H9 (cell line): ENCODE data around the gene DIRAS3. TPM values are rescaled to one million over a fixed set of nuclear protein-coding genes. Genes with fewer than 3 reads are reported as not detected.

ENCODE experiments used
- DNase-seq: peaks from one replicate; pipeline ENCODE4 v3.0.0-alpha.2; 2017
- H2AFZ ChIP-seq: one replicate; pipeline ENCODE4 v1.6.1; 2013; ENCODE audit warnings: mild to moderate bottlenecking, low read length, control low read depth, moderate library complexity
- H2AK5ac ChIP-seq: 2 replicates; pipeline ENCODE4 v1.6.1; 2013; ENCODE audit warnings: low read length, control low read depth, mixed read lengths; ENCODE audit not compliant: insufficient read length
- H2BK120ac ChIP-seq: one replicate; pipeline ENCODE4 v1.6.1; 2013; ENCODE audit warnings: low read depth, mild to moderate bottlenecking, low read length, control low read depth, inconsistent platforms; ENCODE audit not compliant: poor library complexity, severe bottlenecking
- H2BK12ac ChIP-seq: 2 replicates; pipeline ENCODE4 v1.6.1; 2013; ENCODE audit warnings: low read length, control low read depth, mixed read lengths, low read depth; ENCODE audit not compliant: insufficient read length
- H2BK15ac ChIP-seq: 2 replicates; pipeline ENCODE4 v1.6.1; 2013; ENCODE audit warnings: low read depth, low read length, control low read depth
- H2BK20ac ChIP-seq: one replicate; pipeline ENCODE4 v1.6.1; 2013; ENCODE audit warnings: low read depth, mild to moderate bottlenecking, low read length, control low read depth, inconsistent platforms; ENCODE audit not compliant: poor library complexity, severe bottlenecking
- H2BK5ac ChIP-seq: 2 replicates; pipeline ENCODE4 v1.6.1; 2013; ENCODE audit warnings: low read length, control low read depth, mixed read lengths; ENCODE audit not compliant: insufficient read length
- H3K14ac ChIP-seq: 2 replicates; pipeline ENCODE4 v1.6.1; 2013; ENCODE audit warnings: low read length, control low read depth; ENCODE audit not compliant: insufficient read depth
- H3K18ac ChIP-seq: 2 replicates; pipeline ENCODE4 v1.6.1; 2013; ENCODE audit warnings: low read depth, mild to moderate bottlenecking, mixed read lengths, low read length, control low read depth; ENCODE audit not compliant: insufficient read length
- H3K23ac ChIP-seq: 2 replicates; pipeline ENCODE4 v1.6.1; 2013; ENCODE audit warnings: low read length, control low read depth, mixed read lengths, low read depth; ENCODE audit not compliant: insufficient read length
- H3K23me2 ChIP-seq: 2 replicates; pipeline ENCODE4 v1.6.1; 2013; ENCODE audit warnings: low read depth, mild to moderate bottlenecking, mixed read lengths, low read length, control low read depth; ENCODE audit not compliant: insufficient read length, poor library complexity, severe bottlenecking
- H3K27ac ChIP-seq: 2 replicates; pipeline ENCODE4 v1.5.1; 2013; ENCODE audit warnings: low read length, control low read depth, mixed read lengths, low read depth; ENCODE audit not compliant: insufficient read length
- H3K27me3 ChIP-seq: 2 replicates; pipeline ENCODE4 v1.6.1; 2013; ENCODE audit warnings: low read length, control low read depth, inconsistent platforms; ENCODE audit not compliant: insufficient read depth
- H3K4ac ChIP-seq: 2 replicates; pipeline ENCODE4 v1.6.1; 2013; ENCODE audit warnings: low read depth, mild to moderate bottlenecking, control low read depth, inconsistent platforms, low read length, moderate library complexity
- H3K4me1 ChIP-seq: 2 replicates; pipeline ENCODE4 v1.6.1; 2013; ENCODE audit warnings: low read length, control low read depth, inconsistent platforms; ENCODE audit not compliant: insufficient read depth
- H3K4me2 ChIP-seq: 2 replicates; pipeline ENCODE4 v1.6.1; 2013; ENCODE audit warnings: low read length, control low read depth, mixed read lengths; ENCODE audit not compliant: insufficient read length, insufficient read depth
- H3K56ac ChIP-seq: 2 replicates; pipeline ENCODE4 v1.6.1; 2013; ENCODE audit warnings: low read depth, mild to moderate bottlenecking, mixed read lengths, low read length, control low read depth; ENCODE audit not compliant: insufficient read length
- H3K79me1 ChIP-seq: 2 replicates; pipeline ENCODE4 v1.6.1; 2013; ENCODE audit warnings: low read depth, mild to moderate bottlenecking, moderate library complexity, low read length, control low read depth, inconsistent platforms; ENCODE audit not compliant: insufficient read depth, poor library complexity, severe bottlenecking
- H3K79me2 ChIP-seq: 2 replicates; pipeline ENCODE4 v1.6.1; 2013; ENCODE audit warnings: low read length, control low read depth, inconsistent platforms; ENCODE audit not compliant: insufficient read depth
- H3K9ac ChIP-seq: 2 replicates; pipeline ENCODE4 v1.6.1; 2013; ENCODE audit warnings: low read length, control low read depth, mixed read lengths; ENCODE audit not compliant: insufficient read length; ENCODE audit errors: extremely low read depth
- H3K9me3 ChIP-seq: one replicate; pipeline ENCODE4 v1.6.1; 2013; ENCODE audit warnings: low read depth, low read length, inconsistent platforms; ENCODE audit not compliant: control insufficient read depth
- H3T11ph ChIP-seq: one replicate; pipeline ENCODE4 v1.6.1; 2013; ENCODE audit warnings: mild to moderate bottlenecking, low read length, control low read depth, inconsistent platforms
- H4K20me1 ChIP-seq: one replicate; pipeline ENCODE4 v1.6.1; 2013; ENCODE audit not compliant: control insufficient read depth, insufficient read length, insufficient read depth
- H4K5ac ChIP-seq: 2 replicates; pipeline ENCODE4 v1.6.1; 2013; ENCODE audit warnings: low read depth, mild to moderate bottlenecking, mixed read lengths, low read length, control low read depth; ENCODE audit not compliant: insufficient read length
- H4K8ac ChIP-seq: replicated peaks from 2 replicates; pipeline ENCODE4 v1.6.1; 2013; ENCODE audit warnings: low read length, control low read depth, mixed read lengths, low read depth; ENCODE audit not compliant: insufficient read length
- H4K91ac ChIP-seq: 2 replicates; pipeline ENCODE4 v1.6.1; 2013; ENCODE audit warnings: low read depth, mild to moderate bottlenecking, moderate library complexity, mixed read lengths, low read length, control low read depth; ENCODE audit not compliant: insufficient read length
- H3K27ac Mint-ChIP-seq, 3 experiments: 2 replicates in 2 of 3; 3 replicates in 1 of 3; pipeline ENCODE4 v1.8.0; 2020 to 2021; ENCODE audit warnings: mixed read lengths in 3 of 3, mild to moderate bottlenecking in 1 of 3, moderate library complexity in 1 of 3
- H3K27me3 Mint-ChIP-seq: 2 replicates; pipeline ENCODE4 v1.8.0; 2021; ENCODE audit warnings: low read depth, mild to moderate bottlenecking, moderate library complexity, mixed read lengths
- H3K36me3 Mint-ChIP-seq, 3 experiments: 2 replicates in 2 of 3; 3 replicates in 1 of 3; pipeline ENCODE4 v1.8.0; 2020 to 2021; ENCODE audit warnings: low read depth in 3 of 3, mixed read lengths in 3 of 3; ENCODE audit not compliant: insufficient read depth in 1 of 3
- H3K4me1 Mint-ChIP-seq, 2 experiments: 2 replicates each; pipeline ENCODE4 v1.8.0; 2020; ENCODE audit warnings: mixed read lengths in 2 of 2
- H3K4me3 Mint-ChIP-seq, 2 experiments: 2 replicates in 1 of 2; 3 replicates in 1 of 2; pipeline ENCODE4 v1.8.0; 2020 to 2021; ENCODE audit warnings: mild to moderate bottlenecking in 2 of 2, mixed read lengths in 2 of 2, moderate library complexity in 1 of 2
- H3K9me3 Mint-ChIP-seq, 2 experiments: 2 replicates in 1 of 2; 3 replicates in 1 of 2; pipeline ENCODE4 v1.8.0; 2020; ENCODE audit warnings: mild to moderate bottlenecking in 2 of 2, mixed read lengths in 2 of 2, moderate library complexity in 1 of 2
- CTCF ChIP-seq: fragments of 200-600 bp; sonication (generic); conservative IDR thresholded peaks from 3 replicates; pipeline ENCODE4 v1.8.0; 2021; ENCODE audit warnings: antibody characterized with exemption, mild to moderate bottlenecking
- WGBS: extraction: QIAGEN DNeasy Blood & Tissue Kit; methylation state at CpG from one replicate; pipeline ENCODE4 v1.1.7; 2013; ENCODE audit warnings: missing lambda C conversion rate, low lambda C conversion rate, mixed read lengths; ENCODE audit not compliant: insufficient read length; ENCODE audit errors: extremely low coverage; 5-methylcytosine and 5-hydroxymethylcytosine counted together
- total RNA-seq: library from RNA; stranded (reverse); gene quantifications from 2 replicates; pipeline ENCODE4 v1.2.1, GENCODE V29; 2021

DIRAS3 gene
- total RNA-seq, 1 experiment from 2014 or later: not detected

GRCh38 chr1:68085752-68086151 is 35.3 kb upstream of the DIRAS3 start:
- no peak for DNase-seq
- no peak overlapping the region for H2BK20ac ChIP-seq
- no peaks in the 10 kb centered on the region for H4K20me1 ChIP-seq
- H3K4me1 ChIP-seq: no peaks in the 10 kb centered on the region
- no peaks in the 10 kb centered on the region for H3K79me2 ChIP-seq
- H4K91ac ChIP-seq: no peak overlapping the region
- Mint-ChIP-seq H3K4me3 (no peak overlapping the region), H3K27ac (no peak overlapping the region), H3K36me3 (no peaks in the 10 kb centered on the region), H3K4me1 (peaks cover 3% of the 10 kb centered on the region in 2 experiments), H3K9me3 (no peaks in the 10 kb centered on the region), H3K27me3 (peaks cover 5% of the 10 kb centered on the region; the same call in 1 of the 2 replicates)
- no peaks in the 10 kb centered on the region for H3K23me2 ChIP-seq
- no peak overlapping the region for H3K4me2 ChIP-seq
- no peaks in the 10 kb centered on the region for H3K79me1 ChIP-seq
- no peak overlapping the region for H3K27ac ChIP-seq
- H3K9me3 ChIP-seq: no peaks in the 10 kb centered on the region
- H3K27me3 ChIP-seq: no peaks in the 10 kb centered on the region
- H3K23ac ChIP-seq: no peak overlapping the region
- TF ChIP-seq CTCF: no peak
- H2AFZ ChIP-seq: no peak overlapping the region
- no peak overlapping the region for H3K18ac ChIP-seq
- no peak overlapping the region for H3K14ac ChIP-seq
- no peak overlapping the region for H3K4ac ChIP-seq
- H2BK5ac ChIP-seq: no peak overlapping the region
- H2BK15ac ChIP-seq: no peak overlapping the region
- no peak overlapping the region for H2BK12ac ChIP-seq
- no peak overlapping the region for H4K8ac ChIP-seq
- H2AK5ac ChIP-seq: no peak overlapping the region
- WGBS: no CpG with 5 or more reads among the region's 1 CpG
- H3K56ac ChIP-seq: no peak overlapping the region
- H4K5ac ChIP-seq: no peak overlapping the region
- H3K9ac ChIP-seq: no peak overlapping the region
- H3T11ph ChIP-seq: no peak overlapping the region
- H2BK120ac ChIP-seq: no peak overlapping the region
